ENCODE results near the gene PLA2G2F.

PLA2G2F gene

GRCh38 chr1:20168564-20169491, 29.7 kb downstream of the PLA2G2F start:
- no peak for DNase-seq (ENCODE audit: low read depth in 3 of 3)

- no peak for DNase-seq (ENCODE audit: low read depth in 3 of 3)
Observed at GRCh38 chr1:20169932-20170331, 30.8 kb downstream of the PLA2G2F start.

- no peak for DNase-seq (ENCODE audit: low read depth in 3 of 3)
Observed at GRCh38 chr1:20172033-20172590, 33.0 kb downstream of the PLA2G2F start.

GRCh38 chr1:20174937-20175666, 36.0 kb downstream of the PLA2G2F start:
- no peak for DNase-seq (ENCODE audit: low read depth in 3 of 3)

DNA sequence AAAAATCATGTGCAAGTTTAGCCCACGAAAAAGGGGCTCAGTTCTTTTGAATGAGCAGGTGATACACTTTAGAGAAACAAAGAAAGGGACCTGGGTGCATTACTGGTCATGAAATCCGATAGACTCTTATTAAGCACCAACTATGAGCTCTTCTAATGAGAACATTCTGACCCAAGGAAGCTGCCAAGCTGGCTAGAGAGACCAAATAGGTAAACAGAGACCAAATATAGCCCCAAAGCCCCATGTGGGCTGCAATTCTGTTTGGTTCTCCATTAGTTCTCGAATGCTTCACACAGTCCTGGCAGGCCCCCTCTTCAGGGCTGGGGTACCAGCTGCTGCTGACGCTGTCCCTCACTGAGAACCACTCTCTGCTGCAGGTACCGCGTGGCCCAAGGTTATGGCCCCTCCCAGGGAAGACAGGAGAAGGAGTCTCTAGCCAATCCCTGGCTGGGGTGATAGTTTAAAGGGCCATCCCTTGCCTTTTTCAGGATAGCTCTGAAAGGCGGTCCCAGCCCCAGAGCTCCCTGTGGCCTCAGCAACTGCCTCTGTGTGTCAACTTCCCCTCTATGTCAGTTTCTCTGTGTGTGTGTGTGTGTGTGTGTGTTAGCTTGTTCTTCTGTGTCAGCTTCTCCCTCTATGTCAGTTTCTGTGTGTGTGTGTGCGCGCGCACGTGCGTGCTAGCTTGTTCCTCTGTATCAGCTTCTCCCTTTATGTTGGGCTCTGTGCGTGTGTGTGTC, 39.7 kb downstream of the PLA2G2F start:
- DNase-seq (ENCODE audit: low read depth in 3 of 3), result no peak

- DNase-seq (ENCODE audit: low read depth in 3 of 3), result no peak
Observed at GRCh38 chr1:20179371-20180128, 40.4 kb downstream of the PLA2G2F start.

- no peak for DNase-seq (ENCODE audit: low read depth in 3 of 3)
Observed at GRCh38 chr1:20180129-20180843, 41.2 kb downstream of the PLA2G2F start.

DNA sequence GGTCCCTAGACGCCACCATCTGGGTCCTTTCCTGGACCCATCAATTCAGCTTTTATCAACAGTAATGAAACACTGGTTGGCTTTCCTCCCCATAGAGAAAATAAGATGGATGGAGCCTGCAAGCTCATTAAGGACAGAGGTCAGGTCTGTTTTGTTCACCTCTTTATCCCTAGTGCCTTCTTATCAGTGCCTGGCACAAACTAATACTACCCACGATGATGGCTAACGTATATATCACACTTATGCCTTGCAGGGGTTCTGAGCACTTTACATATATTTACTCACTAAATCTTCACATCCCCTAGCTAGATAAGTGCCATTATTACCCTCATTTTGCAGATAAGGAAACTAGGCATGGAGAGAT, 41.7 kb downstream of the PLA2G2F start:
- no peak for DNase-seq (ENCODE audit: low read depth in 3 of 3)

DNA sequence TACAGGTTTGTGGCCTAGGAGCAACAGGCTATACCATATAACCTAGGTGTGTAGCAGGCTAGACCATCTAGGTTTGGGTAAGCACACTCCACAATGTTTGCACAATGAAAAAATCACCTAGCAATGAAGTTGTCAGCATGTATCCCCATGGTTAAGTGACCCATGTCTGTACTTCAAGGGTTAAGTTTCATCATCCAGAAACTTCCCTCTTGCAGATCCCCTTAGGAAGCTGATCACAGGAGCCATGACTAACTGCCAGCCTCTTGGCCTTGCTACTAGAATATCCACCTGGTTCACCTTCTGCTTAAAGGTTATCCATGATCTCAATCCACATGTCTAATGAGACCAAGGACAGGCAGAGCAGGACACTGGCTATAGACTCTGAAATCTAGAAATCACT, 43.3 kb downstream of the PLA2G2F start:
- no peak for DNase-seq (ENCODE audit: low read depth in 3 of 3)

DNA sequence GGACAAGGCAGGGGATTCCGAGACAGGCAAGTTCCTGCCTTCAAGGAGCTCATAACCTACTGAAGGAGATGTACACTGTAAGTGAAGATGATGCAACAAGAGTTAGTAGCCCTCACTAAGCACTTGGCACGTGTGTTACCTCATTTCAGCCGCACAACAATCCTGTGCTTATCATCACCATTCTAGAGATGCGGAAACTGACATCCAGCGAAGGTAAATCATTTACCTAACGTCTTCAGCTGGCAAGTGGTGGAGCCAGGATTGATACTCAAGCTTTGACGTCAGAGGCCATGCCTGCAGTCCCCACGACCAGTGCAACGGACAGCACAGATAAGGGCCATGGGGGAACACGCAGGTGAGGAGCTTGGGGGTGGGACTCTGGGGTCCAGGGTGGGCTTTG, 43.9 kb downstream of the PLA2G2F start:
- no peak for DNase-seq (ENCODE audit: low read depth in 3 of 3)

DNA sequence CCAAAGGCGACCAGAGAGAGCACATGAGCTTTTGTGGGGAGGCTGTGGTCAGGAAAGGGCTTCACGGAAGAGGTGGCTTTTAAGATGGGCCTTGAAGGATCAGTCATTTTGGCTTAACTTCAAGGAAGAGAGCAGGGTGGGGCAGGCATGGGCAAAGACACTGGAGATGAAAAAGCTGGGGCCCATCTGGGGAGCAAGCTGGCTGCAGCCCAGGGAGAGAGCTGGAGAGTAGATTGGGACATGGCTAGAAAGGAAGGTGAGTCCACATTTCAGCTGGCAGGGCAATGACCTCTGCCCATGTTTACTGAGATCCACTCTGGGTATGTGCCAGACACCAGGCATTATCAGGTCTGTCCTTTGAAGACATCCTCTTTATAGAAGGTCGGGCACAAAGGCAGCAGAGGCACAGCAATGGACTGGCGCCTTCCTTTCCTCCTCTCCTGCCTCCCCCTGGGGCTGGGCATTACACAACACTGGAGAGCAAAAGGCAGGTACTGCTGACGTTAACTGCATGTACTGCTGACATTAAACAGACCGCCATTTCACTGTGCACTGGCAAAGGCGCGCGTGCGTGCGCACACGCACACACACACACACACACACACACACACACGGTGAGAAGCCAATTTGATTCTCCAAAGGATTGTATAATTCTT, 44.6 kb downstream of the PLA2G2F start:
- no peak for DNase-seq (ENCODE audit: low read depth in 3 of 3)

DNA sequence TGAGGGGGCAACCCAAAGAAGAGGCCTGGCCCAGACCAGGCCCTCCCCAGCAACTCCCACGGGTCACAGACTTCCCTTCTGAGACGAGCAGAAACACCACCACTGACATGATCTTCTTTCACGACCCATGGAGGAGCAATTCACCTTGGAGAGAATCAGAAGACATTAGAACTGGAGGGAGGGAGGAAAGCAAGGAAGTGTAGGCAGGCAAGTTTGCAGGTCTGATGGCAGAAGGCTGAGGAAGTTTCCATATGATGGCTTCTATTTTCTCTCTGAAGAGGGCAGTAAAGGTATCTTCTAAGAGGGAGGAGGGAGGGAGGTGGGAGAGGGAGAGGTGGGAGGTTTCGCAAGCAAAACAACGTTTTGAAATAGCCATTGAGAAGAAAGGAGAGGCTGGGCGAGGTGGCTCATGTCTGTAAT, 45.4 kb downstream of the PLA2G2F start:
- DNase-seq (ENCODE audit: low read depth in 3 of 3), result no peak

DNA sequence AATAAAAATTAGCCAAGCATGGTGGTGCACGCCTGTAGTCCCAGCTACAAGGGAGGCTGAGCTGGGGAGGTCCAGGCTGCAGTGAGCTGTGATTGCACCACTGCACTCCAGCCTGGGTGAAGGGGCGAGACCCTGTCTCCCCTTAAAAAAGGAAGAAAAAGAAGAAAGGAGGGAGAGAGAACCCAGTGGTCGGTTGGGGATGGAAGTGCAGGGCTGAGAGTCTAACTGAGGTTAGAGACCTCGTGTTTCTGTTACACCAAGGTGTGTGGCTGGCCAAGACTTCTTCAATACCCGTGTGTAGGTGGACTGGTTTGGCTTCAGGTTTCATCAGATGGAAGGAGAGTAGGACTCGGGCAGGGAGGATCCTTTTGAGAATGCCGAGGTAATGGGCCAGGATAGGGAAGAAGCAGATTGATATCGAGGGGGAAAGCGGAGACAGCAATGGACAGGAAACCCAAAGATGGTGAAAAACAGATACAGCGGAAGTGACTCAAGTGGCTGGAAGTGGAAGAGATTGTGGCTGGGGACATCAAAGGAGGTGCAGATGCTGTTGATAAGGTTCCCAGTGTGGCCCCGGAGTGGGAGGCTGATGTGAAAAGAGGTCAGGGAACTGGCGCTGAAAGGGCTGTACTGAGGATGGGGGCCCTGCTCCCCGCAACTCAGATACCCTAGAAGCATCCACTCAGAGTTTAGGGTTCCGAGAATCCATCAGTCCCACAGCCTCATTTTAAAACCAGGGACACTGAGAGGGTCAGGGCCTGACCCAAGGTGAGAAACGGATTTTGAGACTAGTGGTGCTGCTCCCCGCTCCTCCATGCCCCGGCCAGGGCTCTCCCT, 46.1 kb downstream of the PLA2G2F start:
- DNase-seq (ENCODE audit: low read depth in 3 of 3), result peak in 1 of 3 experiments; percentile 38

DNA sequence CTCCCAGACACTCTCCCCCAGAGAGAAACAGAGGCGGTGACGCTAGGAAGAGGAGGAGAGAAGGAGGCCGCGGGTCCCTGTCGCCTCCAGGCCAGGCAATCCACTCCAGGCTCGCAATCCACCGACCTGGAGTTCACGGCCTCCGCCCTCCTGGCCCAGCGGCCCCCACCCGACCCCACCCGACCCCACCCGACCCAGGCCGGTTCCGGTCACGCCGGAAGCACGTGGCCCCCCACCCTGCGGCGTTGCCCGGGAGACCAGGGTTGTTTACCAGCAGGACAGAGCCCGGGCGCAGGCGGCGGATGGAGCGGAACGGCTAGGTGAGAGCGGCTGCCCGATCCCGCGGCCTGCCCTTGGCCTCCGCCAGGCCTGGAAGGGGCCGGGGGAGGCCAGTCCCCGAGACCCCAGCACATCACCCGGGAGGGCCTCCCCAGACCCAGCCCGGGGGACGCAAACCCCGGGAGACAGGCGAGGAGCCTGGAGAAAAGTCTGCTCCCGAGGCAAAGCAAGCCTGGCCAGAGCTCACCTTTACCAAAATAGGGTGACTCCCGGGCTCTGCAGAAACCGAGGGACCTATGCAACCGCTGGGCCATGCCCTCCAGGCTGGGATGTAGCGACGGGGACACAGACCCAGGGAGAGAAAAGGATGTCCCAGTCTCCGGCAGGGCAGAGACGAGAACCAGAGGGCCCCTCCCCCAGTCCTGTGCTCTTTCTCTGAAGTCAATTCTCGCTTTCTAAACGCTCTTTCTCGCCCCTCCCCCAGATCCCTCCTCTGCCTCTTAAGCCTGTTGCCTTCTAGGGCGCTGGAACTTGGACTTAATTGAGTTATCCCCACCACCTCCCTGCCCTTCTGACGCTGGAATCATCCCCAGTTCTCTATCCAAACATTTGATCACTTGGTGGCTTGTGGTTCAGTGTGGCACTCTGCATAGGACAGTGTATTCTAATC, 47.0 kb downstream of the PLA2G2F start, which contains the start of the genes PLA2G2C and UBXN10:
Gene PLA2G2C, minus strand, starts transcription at position 685 of the 949 bp plus-strand sequence. CDS start 9,155 bp downstream, outside the sequence.
Gene UBXN10, plus strand, starts transcription at position 263 of the 949 bp plus-strand sequence. CDS start 4,466 bp downstream, outside the sequence.
- peak; percentile 23 to 43 (median 28) for DNase-seq (ENCODE audit: low read depth in 3 of 3)

GRCh38 chr1:20187103-20187812, 48.1 kb downstream of the PLA2G2F start:
- no peak for DNase-seq (ENCODE audit: low read depth in 3 of 3)

DNA sequence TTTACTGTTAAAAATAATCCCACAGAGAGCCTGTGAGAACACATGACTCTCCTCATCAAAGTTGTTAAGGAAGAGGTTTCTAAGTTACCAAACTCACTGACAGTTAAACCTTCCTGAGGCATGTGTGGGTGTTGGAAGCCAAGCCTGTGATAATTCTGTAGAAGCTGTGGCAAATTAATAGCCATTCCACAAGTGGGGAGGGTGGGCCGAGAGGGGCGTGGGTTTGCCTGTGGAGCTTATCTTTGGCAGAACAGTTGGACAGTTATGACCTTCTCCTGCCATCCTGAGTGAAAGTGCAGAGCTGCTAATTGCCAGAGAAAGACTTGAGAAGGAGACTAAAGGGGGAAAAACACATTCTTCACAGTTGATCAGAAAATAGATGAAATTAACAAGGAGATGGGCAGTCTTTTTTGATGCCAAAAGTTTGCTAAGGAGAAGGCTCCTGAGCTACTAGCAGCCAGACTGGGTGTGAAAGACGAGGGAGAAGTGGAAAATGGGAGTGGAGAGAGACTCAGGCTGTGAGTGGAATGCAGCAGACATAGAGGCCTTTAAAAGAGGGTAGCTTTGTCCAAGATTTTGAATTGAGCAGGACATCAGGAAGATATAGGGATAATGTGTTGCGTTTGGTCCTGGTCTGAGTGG, 48.8 kb downstream of the PLA2G2F start:
- DNase-seq (ENCODE audit: low read depth in 3 of 3), result no peak

- DNase-seq (ENCODE audit: low read depth in 3 of 3), result no peak
Observed at GRCh38 chr1:20188455-20188817, 49.3 kb downstream of the PLA2G2F start.

Measured in stimulated activated CD4-positive, alpha-beta T cell treated with anti-CD3 and anti-CD28 coated beads, TNF-alpha, amount 100 ng/mL, for 4 hours (primary cell).